HFF-Myc (cell line): ENCODE data around the gene LARGE1.

Experiments
- DNase-seq: peaks from one replicate; pipeline ENCODE4 v3.0.0-alpha.2; 2011; ENCODE audit warnings: low read depth; ENCODE audit errors: extremely low read depth
- H3K4me3 ChIP-seq: replicated peaks from 2 replicates; pipeline ENCODE4 v1.5.1; 2011; ENCODE audit warnings: low read depth, mild to moderate bottlenecking, control low read depth, low read length
- TF ChIP-seq, protein P1 (sequence below): IDR thresholded peaks from 2 replicates; pipeline ENCODE4 v1.5.1; 2012; ENCODE audit warnings: mild to moderate bottlenecking, low read depth, low read length, control low read depth; ENCODE audit errors: missing control alignments

Gene LARGE1

DNA sequence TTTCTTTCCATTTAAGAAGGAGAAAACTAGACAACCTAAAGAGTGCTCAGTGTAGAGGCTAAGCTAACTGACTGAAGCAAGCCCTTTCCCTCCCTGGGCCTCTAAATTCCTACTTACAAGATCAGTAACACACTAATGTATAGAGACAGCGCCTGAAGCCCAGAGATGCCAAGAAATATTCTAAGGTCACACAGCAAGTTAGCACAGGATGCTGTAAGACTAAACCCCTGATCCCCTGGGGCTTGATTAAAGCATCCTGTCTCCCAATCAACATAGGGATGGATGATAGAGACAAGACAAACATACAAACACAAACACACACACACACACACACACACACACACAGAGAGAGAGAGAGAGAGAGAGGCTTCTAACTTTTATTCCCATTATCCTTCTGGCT is 5.6 kb downstream of the LARGE1 start:
- no peak overlapping the region for H3K4me3 ChIP-seq
- TF ChIP-seq, protein P1, sequence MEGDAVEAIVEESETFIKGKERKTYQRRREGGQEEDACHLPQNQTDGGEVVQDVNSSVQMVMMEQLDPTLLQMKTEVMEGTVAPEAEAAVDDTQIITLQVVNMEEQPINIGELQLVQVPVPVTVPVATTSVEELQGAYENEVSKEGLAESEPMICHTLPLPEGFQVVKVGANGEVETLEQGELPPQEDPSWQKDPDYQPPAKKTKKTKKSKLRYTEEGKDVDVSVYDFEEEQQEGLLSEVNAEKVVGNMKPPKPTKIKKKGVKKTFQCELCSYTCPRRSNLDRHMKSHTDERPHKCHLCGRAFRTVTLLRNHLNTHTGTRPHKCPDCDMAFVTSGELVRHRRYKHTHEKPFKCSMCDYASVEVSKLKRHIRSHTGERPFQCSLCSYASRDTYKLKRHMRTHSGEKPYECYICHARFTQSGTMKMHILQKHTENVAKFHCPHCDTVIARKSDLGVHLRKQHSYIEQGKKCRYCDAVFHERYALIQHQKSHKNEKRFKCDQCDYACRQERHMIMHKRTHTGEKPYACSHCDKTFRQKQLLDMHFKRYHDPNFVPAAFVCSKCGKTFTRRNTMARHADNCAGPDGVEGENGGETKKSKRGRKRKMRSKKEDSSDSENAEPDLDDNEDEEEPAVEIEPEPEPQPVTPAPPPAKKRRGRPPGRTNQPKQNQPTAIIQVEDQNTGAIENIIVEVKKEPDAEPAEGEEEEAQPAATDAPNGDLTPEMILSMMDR = no peak
- no peak for DNase-seq

- DNase-seq = no peak
- no peak overlapping the region for H3K4me3 ChIP-seq
- TF ChIP-seq, protein P1 = no peak
Observed at GRCh38 chr22:33914131-33914530, 6.1 kb downstream of the LARGE1 start.

- TF ChIP-seq, protein P1 = no peak
- DNase-seq = no peak
- H3K4me3 ChIP-seq = no peak overlapping the region
Observed at GRCh38 chr22:33913188-33913587, 7.1 kb downstream of the LARGE1 start.

DNA sequence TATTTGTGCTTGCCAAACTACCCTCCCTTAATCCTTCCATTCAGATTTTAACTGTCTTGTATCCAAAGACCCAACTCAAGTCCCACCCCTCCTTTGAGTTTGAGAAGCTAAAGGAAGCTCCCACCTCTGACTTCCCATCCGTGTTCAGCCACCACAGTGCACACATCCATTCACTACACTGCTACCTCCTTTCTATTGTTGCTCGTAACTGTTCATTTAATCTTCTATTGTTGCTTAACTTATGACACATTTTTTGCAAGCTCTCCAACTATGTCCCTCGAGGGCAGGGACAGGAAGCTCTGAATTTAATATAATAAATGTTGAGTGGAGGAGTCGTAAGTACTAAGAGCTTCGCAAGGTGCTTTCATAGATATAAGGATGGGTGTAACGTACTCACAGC is 10.4 kb downstream of the LARGE1 start:
- no peak for DNase-seq
- TF ChIP-seq, protein P1 = no peak
- H3K4me3 ChIP-seq = no peak overlapping the region

- no peak overlapping the region for H3K4me3 ChIP-seq
- DNase-seq = no peak
- TF ChIP-seq, protein P1 = no peak
Observed at GRCh38 chr22:33909075-33909458, 11.2 kb downstream of the LARGE1 start.

DNA sequence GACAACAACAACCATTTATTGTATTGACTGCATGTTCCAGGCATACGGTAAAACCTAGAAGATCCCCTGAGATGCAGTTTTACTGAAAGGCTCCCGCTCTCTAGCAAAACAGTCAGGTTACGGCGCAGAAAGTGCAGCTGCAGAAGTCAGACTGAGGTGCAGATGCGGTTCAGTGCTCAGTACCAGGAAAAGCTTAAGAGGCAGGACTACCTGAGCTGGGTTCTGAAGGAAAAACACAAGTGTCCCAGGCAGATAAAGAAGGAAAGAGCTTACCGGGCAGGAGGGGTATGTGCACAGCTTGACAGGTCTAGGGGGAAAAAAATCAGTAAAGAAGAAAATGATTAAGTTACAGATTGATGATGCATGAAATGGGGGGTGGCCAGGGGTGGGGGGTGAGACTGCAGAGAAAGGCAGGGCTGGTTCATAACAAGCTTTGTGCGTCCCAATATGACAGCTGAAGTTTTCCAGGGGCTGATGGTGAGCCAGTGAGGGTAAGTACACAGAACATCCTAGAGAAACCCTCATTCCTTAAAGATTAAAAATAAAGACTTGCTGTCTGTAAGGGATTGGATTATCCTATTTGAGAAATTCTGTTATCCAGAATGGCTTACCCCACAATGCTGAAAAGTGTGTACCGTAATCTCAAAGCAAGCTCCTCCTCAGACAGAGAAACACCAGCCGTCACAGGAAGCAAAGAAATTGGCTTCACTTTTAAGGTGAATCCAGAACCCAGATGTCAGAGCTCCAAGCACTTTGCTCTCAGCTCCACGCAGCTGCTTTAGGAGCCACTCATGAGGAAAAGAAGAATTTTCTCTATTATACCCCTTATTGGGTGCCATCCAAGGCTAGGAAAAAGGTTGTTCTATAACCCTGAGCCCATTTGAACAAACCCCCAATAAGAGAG is 11.9 kb downstream of the LARGE1 start:
- no peak overlapping the region for H3K4me3 ChIP-seq
- TF ChIP-seq, protein P1 = no peak
- DNase-seq = no peak
